ENCODE results near the gene DNM3.

- TF ChIP-seq CTCF (conservative IDR thresholded peaks at IDR 0.05; ENCODE audit: low read depth in 2 of 2) (peak; percentile 79 to 85), POLR2AphosphoS5 (IDR thresholded peaks at IDR 0.05; ENCODE audit: low read depth) (no peak), CREB1 (CRISPR knock-in tag; IDR thresholded peaks at IDR 0.05; ENCODE audit: low read depth) (peak; percentile 17; the same call in 1 of the 2 replicates), REST (IDR thresholded peaks at IDR 0.05; ENCODE audit: unreplicated experiment) (no peak), ZNF462 (CRISPR knock-in tag; IDR thresholded peaks at IDR 0.05) (no peak), EZH2 (IDR thresholded peaks at IDR 0.05; ENCODE audit: low read depth, unreplicated experiment) (no peak), JUNB (IDR thresholded peaks at IDR 0.05; ENCODE audit: unreplicated experiment) (no peak), EZH2phosphoT487 (IDR thresholded peaks at IDR 0.05; ENCODE audit: unreplicated experiment) (no peak), ETS1 (IDR thresholded peaks at IDR 0.05) (no peak), ZNF114 (CRISPR knock-in tag; IDR thresholded peaks at IDR 0.05) (no peak), NANOG (IDR thresholded peaks at IDR 0.05; ENCODE audit: borderline replicate concordance) (no peak), ZNF331 (CRISPR knock-in tag; IDR thresholded peaks at IDR 0.05; ENCODE audit: low read depth) (no peak), STAT1 (IDR thresholded peaks at IDR 0.05; ENCODE audit: unreplicated experiment) (no peak)
Observed at GRCh38 chr1:172449585-172450523, 608.6 kb downstream of the DNM3 start.
